ENCODE measurements around the gene COL24A1.
"Not testable (repeated sequence)": the region's sequence is repeated elsewhere in the genome, so short reads cannot be mapped to it uniquely, and the experiment has no call there.

DNA sequence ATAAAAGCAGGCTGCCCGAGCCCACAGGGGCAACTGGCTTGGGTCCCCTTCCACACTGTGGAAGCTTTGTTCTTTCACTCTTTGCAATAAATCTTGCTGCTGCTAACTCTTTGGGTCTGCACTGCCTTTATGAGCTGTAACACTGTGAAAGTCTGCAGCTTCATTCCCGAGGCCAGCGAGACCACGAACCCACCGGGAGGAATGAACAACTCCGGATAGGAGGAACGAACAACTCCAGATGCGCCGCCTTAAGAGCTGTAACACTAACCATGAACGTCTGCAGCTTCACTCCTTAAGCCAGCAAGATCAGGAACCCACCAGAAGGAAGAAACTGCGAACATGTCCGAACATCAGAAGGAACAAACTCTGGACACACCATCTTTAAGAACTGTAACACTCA, 45.0 kb downstream of the COL24A1 start:
- TF ChIP-seq, protein P1, sequence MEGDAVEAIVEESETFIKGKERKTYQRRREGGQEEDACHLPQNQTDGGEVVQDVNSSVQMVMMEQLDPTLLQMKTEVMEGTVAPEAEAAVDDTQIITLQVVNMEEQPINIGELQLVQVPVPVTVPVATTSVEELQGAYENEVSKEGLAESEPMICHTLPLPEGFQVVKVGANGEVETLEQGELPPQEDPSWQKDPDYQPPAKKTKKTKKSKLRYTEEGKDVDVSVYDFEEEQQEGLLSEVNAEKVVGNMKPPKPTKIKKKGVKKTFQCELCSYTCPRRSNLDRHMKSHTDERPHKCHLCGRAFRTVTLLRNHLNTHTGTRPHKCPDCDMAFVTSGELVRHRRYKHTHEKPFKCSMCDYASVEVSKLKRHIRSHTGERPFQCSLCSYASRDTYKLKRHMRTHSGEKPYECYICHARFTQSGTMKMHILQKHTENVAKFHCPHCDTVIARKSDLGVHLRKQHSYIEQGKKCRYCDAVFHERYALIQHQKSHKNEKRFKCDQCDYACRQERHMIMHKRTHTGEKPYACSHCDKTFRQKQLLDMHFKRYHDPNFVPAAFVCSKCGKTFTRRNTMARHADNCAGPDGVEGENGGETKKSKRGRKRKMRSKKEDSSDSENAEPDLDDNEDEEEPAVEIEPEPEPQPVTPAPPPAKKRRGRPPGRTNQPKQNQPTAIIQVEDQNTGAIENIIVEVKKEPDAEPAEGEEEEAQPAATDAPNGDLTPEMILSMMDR (IDR thresholded peaks at IDR 0.05 in 2 of 3, conservative IDR thresholded peaks at IDR 0.05 in 1 of 3; ENCODE audit: borderline replicate concordance in 1 of 3, insufficient read depth in 1 of 3, low read depth in 2 of 3, low read length in 2 of 3): not testable (repeated sequence)
- TF ChIP-seq POLR2A (IDR thresholded peaks at IDR 0.05; ENCODE audit: borderline replicate concordance, extremely low read depth, insufficient read depth, insufficient read length); JUND (IDR thresholded peaks at IDR 0.05); EZH2phosphoT487 (IDR thresholded peaks at IDR 0.05; ENCODE audit: borderline replicate concordance); POLR2AphosphoS5 (IDR thresholded peaks at IDR 0.05; ENCODE audit: low read depth, low read length); EGR1 (IDR thresholded peaks at IDR 0.05; ENCODE audit: low read depth); SP1 (IDR thresholded peaks at IDR 0.05; ENCODE audit: low read depth): not testable (repeated sequence)
- TF ChIP-seq, protein P2, sequence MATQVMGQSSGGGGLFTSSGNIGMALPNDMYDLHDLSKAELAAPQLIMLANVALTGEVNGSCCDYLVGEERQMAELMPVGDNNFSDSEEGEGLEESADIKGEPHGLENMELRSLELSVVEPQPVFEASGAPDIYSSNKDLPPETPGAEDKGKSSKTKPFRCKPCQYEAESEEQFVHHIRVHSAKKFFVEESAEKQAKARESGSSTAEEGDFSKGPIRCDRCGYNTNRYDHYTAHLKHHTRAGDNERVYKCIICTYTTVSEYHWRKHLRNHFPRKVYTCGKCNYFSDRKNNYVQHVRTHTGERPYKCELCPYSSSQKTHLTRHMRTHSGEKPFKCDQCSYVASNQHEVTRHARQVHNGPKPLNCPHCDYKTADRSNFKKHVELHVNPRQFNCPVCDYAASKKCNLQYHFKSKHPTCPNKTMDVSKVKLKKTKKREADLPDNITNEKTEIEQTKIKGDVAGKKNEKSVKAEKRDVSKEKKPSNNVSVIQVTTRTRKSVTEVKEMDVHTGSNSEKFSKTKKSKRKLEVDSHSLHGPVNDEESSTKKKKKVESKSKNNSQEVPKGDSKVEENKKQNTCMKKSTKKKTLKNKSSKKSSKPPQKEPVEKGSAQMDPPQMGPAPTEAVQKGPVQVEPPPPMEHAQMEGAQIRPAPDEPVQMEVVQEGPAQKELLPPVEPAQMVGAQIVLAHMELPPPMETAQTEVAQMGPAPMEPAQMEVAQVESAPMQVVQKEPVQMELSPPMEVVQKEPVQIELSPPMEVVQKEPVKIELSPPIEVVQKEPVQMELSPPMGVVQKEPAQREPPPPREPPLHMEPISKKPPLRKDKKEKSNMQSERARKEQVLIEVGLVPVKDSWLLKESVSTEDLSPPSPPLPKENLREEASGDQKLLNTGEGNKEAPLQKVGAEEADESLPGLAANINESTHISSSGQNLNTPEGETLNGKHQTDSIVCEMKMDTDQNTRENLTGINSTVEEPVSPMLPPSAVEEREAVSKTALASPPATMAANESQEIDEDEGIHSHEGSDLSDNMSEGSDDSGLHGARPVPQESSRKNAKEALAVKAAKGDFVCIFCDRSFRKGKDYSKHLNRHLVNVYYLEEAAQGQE (IDR thresholded peaks at IDR 0.05; ENCODE audit: low read depth): not testable (repeated sequence)
- TF ChIP-seq, protein P3, sequence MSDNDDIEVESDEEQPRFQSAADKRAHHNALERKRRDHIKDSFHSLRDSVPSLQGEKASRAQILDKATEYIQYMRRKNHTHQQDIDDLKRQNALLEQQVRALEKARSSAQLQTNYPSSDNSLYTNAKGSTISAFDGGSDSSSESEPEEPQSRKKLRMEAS (IDR thresholded peaks at IDR 0.05): not testable (repeated sequence)

Measured in HCT116 (cell line).